ENCODE results near the gene CYP4A22. TPM values are rescaled to one million over a fixed set of nuclear protein-coding genes. Genes with fewer than 3 reads are reported as not detected.

CYP4A22 gene
- total RNA-seq, 1 donor from 2014 or later = not detected

DNA sequence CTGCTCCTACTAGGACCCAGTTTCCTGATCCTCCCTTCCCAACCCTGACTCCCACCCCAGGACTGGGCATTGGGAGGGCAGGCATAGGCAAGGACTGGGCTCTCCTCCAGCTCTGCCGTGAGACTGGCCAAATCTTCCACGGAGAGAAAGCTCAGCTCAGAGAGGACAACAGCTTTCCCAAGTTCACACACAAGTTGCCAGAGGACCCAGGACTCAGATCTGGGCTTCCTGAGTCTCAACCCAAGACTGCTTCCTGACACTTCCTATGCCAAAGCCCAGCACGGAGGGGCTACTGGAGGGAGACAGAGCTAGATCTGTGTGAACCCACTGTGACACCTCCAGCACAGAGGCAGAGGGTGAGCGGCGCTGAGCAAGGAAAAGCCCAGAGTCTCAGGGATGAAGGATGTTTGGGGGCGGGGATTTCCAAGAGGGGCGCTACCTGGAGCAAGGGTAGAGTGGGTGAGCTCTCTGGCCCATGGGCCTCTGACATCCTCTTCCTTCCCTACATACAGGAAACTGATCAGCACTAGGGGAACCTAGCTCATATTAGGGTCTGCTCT, 45.5 kb downstream of the CYP4A22 start:
- Mint-ChIP-seq H3K27ac (no peak overlapping the region), H3K4me1 (ENCODE audit: low read depth) (peaks cover 13% of the 10 kb centered on the region)

GRCh38 chr1:47183308-47184089, 46.3 kb downstream of the CYP4A22 start:
- Mint-ChIP-seq H3K4me3 (no peak overlapping the region), H3K4me1 (ENCODE audit: low read depth) (peaks cover 13% of the 10 kb centered on the region), H3K27ac (no peak overlapping the region), H3K27me3 (ENCODE audit: insufficient read depth) (peaks cover 18% of the 10 kb centered on the region), H3K36me3 (ENCODE audit: low read depth) (no peaks in the 10 kb centered on the region), H3K9me3 (no peaks in the 10 kb centered on the region)
- intact Hi-C loops (cut with micrococcal nuclease) = no loop called here
- no peak for DNase-seq (ENCODE audit: low spot score)

More for the DNA sequence above, 45.5 kb downstream of the CYP4A22 start:
- Mint-ChIP-seq H3K36me3 (ENCODE audit: low read depth) (no peaks in the 10 kb centered on the region), H3K4me3 (no peak overlapping the region), H3K9me3 (no peaks in the 10 kb centered on the region), H3K27me3 (ENCODE audit: insufficient read depth) (peaks cover 18% of the 10 kb centered on the region)
- intact Hi-C loops (cut with micrococcal nuclease) = no loop called here
- DNase-seq (ENCODE audit: low spot score) = no peak

- H3K27ac Mint-ChIP-seq = no peak overlapping the region
- peaks cover 6% of the 10 kb centered on the region for H3K4me1 Mint-ChIP-seq (ENCODE audit: low read depth)
- H3K36me3 Mint-ChIP-seq (ENCODE audit: low read depth) = no peaks in the 10 kb centered on the region
- no peak overlapping the region for H3K4me3 Mint-ChIP-seq
- H3K27me3 Mint-ChIP-seq (ENCODE audit: insufficient read depth) = peaks cover 17% of the 10 kb centered on the region
- no peaks in the 10 kb centered on the region for H3K9me3 Mint-ChIP-seq
- intact Hi-C loops (cut with micrococcal nuclease) = no loop called here
- no peak for DNase-seq (ENCODE audit: low spot score)
Observed at GRCh38 chr1:47184090-47184821, 47.0 kb downstream of the CYP4A22 start.

- DNase-seq (ENCODE audit: low spot score) = no peak
- no peak overlapping the region for H3K27ac Mint-ChIP-seq
- no peak overlapping the region for H3K4me3 Mint-ChIP-seq
- no peaks in the 10 kb centered on the region for H3K9me3 Mint-ChIP-seq
- no peaks in the 10 kb centered on the region for H3K4me1 Mint-ChIP-seq (ENCODE audit: low read depth)
- intact Hi-C loops (cut with micrococcal nuclease) = no loop called here
- peaks cover 12% of the 10 kb centered on the region for H3K27me3 Mint-ChIP-seq (ENCODE audit: insufficient read depth)
- no peaks in the 10 kb centered on the region for H3K36me3 Mint-ChIP-seq (ENCODE audit: low read depth)
Observed at GRCh38 chr1:47184822-47185677, 47.8 kb downstream of the CYP4A22 start.

DNA sequence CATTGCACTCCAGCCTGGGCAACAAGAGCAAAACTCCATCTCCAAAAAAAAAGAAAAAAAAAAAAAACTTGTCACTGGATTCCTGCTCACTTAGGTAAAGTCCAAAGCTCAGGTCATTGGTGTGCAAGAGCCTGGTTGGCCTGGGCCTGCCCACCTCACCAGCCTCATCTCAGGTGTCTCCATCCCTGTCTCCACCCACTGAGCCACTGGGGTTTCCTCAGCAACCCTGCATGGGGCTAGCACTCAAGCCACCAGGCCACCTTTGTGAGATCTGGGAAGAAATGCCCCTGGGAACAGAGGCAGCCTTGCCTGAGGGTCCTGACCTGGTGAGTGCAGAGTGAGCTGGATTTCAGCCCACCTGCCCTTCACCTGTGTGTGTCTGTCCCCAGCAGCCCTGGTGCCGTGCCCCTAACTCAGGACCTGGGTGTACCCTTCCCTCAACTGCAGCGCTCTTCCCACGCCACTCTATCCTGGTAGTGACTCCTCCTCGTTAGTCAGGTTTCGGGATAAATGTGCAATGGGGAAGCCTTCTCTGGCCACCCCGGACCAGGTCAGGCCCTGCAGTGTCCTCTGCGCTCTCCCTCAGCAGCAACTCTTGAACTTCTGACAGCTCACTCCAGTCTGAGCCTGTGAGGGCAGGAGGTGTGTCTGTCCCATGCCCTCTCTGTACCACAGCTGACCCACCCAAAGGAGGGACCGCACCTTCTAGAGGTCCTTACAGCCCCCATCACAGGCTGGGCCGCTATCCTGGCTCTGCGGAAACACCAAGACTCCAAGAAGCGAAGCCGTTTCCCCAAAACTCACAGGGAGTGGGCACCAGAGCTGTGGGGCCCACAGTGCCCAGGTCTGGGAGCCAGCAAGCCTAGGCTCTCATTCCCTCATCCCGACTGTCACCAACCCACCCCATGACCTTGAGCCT, 49.3 kb downstream of the CYP4A22 start:
- DNase-seq (ENCODE audit: low spot score) = no peak
- Mint-ChIP-seq H3K4me3 (no peak overlapping the region), H3K4me1 (ENCODE audit: low read depth) (no peaks in the 10 kb centered on the region), H3K36me3 (ENCODE audit: low read depth) (no peaks in the 10 kb centered on the region), H3K9me3 (no peaks in the 10 kb centered on the region), H3K27ac (no peak overlapping the region), H3K27me3 (ENCODE audit: insufficient read depth) (peaks cover 6% of the 10 kb centered on the region)
- intact Hi-C loops (cut with micrococcal nuclease) = no loop called here

DNA sequence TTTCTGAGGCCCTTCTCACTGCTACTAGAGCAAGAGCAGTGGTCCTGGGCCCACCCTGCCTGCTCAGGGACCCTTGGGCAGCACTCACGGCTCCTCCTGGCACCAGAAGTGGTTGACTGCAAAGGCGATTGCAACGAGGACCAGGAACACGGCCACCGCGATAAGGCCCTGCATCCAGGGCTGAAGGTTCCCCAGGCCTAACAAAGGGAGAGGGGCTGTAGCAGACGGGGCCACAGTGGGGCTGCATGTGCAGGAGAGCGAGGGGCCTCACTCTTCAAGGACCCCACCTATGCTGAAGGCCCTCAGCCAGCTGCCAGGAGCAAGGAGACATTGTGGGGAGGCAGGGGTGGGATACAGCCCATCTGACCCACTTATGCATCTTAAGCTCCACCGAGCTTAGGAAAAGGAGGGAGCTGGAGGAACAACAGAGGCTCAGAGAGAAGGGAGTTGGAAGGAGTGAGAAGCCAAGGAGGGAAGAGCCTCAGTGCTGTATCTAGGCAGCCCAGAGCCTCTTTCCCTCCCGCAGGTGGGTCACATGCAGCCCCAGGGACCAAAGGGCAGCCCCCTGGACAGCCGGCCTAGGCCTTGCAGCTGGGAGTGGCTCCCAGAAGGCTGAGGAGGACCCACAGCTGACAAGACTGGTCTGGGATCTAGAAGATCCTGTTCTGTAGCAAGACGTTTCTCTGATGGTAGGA, 50.1 kb downstream of the CYP4A22 start:
- intact Hi-C loops (cut with micrococcal nuclease) = no loop called here
- H3K9me3 Mint-ChIP-seq = no peaks in the 10 kb centered on the region

GRCh38 chr1:47187926-47188250, 50.6 kb downstream of the CYP4A22 start:
- Mint-ChIP-seq H3K4me1 (ENCODE audit: low read depth) (no peaks in the 10 kb centered on the region), H3K27ac (no peak overlapping the region), H3K4me3 (no peak overlapping the region), H3K36me3 (ENCODE audit: low read depth) (no peaks in the 10 kb centered on the region), H3K9me3 (no peaks in the 10 kb centered on the region), H3K27me3 (ENCODE audit: insufficient read depth) (peaks cover 5% of the 10 kb centered on the region)
- intact Hi-C loops (cut with micrococcal nuclease) = no loop called here
- no peak for DNase-seq (ENCODE audit: low spot score)

More for the DNA sequence above, 50.1 kb downstream of the CYP4A22 start:
- H3K36me3 Mint-ChIP-seq (ENCODE audit: low read depth) = no peaks in the 10 kb centered on the region
- no peak for DNase-seq (ENCODE audit: low spot score)
- no peak overlapping the region for H3K27ac Mint-ChIP-seq
- H3K27me3 Mint-ChIP-seq (ENCODE audit: insufficient read depth) = peaks cover 5% of the 10 kb centered on the region
- no peaks in the 10 kb centered on the region for H3K4me1 Mint-ChIP-seq (ENCODE audit: low read depth)
- no peak overlapping the region for H3K4me3 Mint-ChIP-seq

DNA sequence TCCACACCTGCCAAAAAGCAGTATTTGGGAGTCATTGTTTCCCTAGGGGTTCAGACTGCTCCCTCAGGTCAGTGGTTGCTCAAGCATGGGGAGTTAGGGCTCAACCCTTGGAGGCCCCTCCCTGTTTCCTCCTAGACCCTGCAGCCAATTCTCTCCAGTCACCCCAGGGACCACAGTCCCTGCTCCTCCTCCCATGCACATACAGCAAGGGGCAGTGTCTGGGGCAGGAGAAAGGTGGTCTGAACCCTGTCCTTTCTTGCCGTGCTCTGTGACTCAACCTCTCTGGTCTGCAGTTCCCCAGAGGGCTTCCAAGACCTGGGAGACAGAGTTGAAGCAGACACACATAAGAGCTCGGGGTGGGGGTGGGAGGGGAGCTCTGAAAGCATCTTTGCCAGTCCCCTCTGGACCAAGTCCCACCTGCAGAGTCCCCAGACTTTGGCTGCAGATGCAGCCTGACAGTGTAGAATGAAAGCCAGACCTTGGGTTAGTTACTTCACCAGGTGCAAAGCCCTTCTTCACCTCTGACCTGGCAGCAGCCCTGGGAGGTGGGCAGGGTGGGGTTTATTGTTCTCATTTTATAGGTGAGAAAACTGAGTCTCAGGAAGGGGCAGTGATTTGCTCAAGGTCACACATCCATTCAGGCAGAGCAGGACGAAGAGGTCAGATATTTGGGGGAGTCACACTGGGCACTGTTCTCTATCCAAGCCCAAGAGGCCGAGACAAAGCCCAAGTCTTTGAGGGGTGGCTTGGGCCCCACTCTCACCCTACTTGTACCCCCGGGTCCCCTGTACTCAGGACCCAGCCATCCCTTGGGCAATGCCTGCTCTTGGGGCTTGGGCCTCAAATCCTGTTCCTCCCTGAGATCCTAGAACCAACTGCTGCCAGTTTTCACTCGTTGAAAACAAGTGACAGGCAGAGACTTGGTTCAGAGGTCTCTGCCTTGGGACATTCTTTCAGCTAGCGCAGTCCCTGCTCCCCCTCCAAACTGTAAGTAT, 51.8 kb downstream of the CYP4A22 start:
- no peak overlapping the region for H3K4me3 Mint-ChIP-seq
- H3K9me3 Mint-ChIP-seq = no peaks in the 10 kb centered on the region
- no peak overlapping the region for H3K27ac Mint-ChIP-seq
- intact Hi-C loops (cut with micrococcal nuclease) = no loop called here
- H3K36me3 Mint-ChIP-seq (ENCODE audit: low read depth) = no peaks in the 10 kb centered on the region
- H3K4me1 Mint-ChIP-seq (ENCODE audit: low read depth) = no peaks in the 10 kb centered on the region
- no peak for DNase-seq (ENCODE audit: low spot score)
- peaks cover 4% of the 10 kb centered on the region for H3K27me3 Mint-ChIP-seq (ENCODE audit: insufficient read depth)

- H3K27me3 Mint-ChIP-seq (ENCODE audit: insufficient read depth) = peaks cover 2% of the 10 kb centered on the region
- H3K36me3 Mint-ChIP-seq (ENCODE audit: low read depth) = no peaks in the 10 kb centered on the region
- H3K27ac Mint-ChIP-seq = no peak within 1 kb of the TSS
- no peaks in the 10 kb centered on the region for H3K4me1 Mint-ChIP-seq (ENCODE audit: low read depth)
- no peak for DNase-seq (ENCODE audit: low spot score)
- intact Hi-C loops (cut with micrococcal nuclease) = no loop called here
- no peak within 1 kb of the TSS for H3K4me3 Mint-ChIP-seq
- no peaks in the 10 kb centered on the region for H3K9me3 Mint-ChIP-seq
Observed at GRCh38 chr1:47189844-47190508, 52.7 kb downstream of the CYP4A22 start, which contains the start of gene PDZK1IP1. PDZK1IP1 (minus strand) TSS chr1:47190036; CDS start chr1:47189932, 104 bp downstream.

GRCh38 chr1:47190509-47190855, 53.2 kb downstream of the CYP4A22 start:
- intact Hi-C loops (cut with micrococcal nuclease) = no loop called here
- Mint-ChIP-seq H3K9me3 (no peaks in the 10 kb centered on the region), H3K4me3 (no peak overlapping the region)

More at GRCh38 chr1:47190509-47190855, 53.2 kb downstream of the CYP4A22 start:
- Mint-ChIP-seq H3K27me3 (ENCODE audit: insufficient read depth) (peaks cover 2% of the 10 kb centered on the region), H3K27ac (no peak overlapping the region), H3K4me1 (ENCODE audit: low read depth) (no peaks in the 10 kb centered on the region), H3K36me3 (ENCODE audit: low read depth) (no peaks in the 10 kb centered on the region)
- no peak for DNase-seq (ENCODE audit: low spot score)
